HG03196 (cell line): ENCODE results near the gene TRMT5.

Experiments
- ATAC-seq: cut with Tn5 transposase; IDR thresholded peaks from one replicate; pipeline ENCODE4 v1.9.1; 2021; ENCODE audit not compliant: unreplicated experiment

The TRMT5 gene, protein sequence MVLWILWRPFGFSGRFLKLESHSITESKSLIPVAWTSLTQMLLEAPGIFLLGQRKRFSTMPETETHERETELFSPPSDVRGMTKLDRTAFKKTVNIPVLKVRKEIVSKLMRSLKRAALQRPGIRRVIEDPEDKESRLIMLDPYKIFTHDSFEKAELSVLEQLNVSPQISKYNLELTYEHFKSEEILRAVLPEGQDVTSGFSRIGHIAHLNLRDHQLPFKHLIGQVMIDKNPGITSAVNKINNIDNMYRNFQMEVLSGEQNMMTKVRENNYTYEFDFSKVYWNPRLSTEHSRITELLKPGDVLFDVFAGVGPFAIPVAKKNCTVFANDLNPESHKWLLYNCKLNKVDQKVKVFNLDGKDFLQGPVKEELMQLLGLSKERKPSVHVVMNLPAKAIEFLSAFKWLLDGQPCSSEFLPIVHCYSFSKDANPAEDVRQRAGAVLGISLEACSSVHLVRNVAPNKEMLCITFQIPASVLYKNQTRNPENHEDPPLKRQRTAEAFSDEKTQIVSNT

DNA sequence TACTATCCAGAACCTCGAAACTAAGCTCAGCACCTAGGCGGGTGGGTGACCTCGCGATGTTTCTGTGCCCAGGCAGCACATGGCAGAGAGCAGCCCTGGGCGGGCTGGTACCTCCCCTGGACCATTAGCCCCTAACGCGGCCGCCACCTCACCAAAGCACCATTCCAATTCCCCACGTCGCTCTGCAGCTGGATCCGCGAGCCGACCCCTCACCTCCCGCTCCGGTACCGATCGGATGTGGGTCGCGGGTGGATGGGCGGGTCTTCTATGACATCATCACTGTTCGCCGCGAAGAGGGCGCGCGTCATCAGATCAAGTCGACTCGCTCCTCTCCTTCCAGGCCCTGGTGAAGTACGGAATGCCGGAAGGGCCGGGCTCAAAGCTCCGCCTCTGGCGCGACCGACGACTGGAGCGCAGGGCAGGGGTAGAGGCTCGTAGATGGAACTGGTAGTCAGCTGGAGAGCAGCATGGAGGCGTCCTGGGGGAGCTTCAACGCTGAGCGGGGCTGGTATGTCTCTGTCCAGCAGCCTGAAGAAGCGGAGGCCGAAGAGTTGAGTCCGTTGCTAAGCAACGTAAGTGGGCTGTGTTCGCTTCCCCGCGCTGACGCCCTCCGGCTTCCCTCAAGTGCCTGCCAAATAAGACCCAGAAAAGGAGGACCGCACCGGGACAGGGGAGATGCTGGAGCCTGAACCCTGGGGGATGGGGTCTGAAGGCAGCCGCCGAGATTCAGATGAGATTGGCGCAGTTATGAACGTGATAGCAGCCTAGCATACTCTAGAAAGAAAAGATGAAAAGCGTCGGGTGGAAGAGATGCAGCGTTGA lies at the start of gene TRMT5, which contains the start of gene SLC38A6:
Gene TRMT5 (minus strand): TSS at position 269 of the 822 bp plus-strand sequence. CDS start 106 bp downstream, at position 163.
Gene SLC38A6 (plus strand): TSS at position 435 of the 822 bp plus-strand sequence. CDS start 33 bp downstream, at position 468.
- peak; percentile 82 for ATAC-seq

DNA sequence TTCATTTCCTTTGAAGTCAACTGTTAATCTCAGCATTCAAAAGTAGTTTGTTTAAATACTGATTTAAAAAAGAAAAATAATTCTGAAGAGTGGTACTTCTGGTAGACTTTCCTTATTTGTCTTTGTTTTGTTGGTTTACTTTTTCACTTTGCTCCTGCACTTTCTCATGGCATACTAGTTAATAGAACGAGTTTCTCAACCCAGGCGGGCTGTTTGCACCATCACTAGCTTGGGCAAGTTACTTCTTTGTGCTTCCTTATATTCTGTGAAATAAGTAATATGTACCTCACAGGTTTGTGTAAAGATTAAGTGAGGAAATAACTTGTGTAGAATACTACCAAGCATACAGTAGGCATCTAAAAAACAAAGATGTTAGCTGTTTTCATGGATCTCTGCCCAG lies 45.6 kb upstream of the TRMT5 start:
- ATAC-seq = no peak

DNA sequence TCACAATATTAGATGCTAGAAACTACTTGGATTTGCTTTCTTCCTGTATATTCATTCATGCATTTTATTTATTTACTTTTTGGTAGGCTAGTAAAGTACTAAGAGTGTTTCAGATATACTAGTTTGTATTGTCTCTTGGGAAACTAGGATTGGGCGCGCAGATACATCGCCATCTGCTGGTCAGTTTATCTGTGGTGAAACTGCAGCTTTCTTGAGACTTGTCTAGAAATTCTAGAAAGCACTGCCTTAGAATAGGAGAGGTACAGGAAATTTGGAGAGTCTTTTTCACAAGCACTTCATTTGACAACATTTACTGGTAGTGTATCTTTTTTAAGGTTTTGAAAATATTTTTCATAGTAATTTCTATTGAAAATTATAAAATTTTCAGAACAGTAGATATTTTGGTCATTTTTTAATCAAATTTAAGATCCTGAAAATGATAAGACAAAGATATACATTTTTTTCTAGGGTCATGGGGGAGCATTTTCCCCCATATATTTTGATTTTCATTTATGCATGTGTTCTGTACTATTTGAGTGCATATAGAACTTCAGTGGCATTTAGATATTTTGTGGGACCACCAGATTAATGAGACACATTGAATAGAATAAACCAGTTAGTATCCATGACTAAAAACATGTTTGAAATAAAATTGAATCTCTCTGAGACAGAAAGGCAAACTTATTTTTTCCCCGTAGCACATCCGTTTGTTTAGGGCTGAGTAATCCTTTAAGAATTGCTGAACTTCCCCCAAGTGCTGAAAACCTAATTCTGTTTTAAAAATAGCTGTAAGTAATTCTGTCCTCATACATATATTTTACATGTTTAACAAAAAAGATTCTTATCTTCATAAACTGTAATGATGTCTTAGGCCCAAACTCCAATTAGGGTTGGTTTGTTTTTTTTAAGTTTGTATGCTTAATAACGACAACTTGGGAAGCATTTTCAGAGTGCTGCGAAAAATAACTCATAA lies 44.7 kb upstream of the TRMT5 start:
- no peak for ATAC-seq

DNA sequence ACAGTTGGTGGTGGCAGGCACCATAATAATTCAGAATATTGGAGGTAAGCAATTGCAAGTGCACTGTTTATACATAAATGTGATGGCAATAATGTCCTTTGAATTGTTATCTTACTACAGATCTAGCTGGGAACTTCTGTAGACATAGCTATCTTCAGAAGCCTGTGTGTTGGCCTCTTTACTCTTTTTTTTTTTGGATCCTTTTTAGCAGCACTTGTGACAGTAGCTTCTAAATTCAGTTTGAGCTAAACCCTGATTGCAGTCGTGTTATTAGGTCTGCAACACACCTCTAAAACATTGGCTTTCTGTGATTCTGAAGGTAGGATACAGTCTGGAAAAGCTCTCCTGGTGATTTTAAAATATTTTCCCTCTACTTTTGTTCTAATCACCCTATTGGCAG lies 38.7 kb upstream of the TRMT5 start:
- no peak for ATAC-seq

DNA sequence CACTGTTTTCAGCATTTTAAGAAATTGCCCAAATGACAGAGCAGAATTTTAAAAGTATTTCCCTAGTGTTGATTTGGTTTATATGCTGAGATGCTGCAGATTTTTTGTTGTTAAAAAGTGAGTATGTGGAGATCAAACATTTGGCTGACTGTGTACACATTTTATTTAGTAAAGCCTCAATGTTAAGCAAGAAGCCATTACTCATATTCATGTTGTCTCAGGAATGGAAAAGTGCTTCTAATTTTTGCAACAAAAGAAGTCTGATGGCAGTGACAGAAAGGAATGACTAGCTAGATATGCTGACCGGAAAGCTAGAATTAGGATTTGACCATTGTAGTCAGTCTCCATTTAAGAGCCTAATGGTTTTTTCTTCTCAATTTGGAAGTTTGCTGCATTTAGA lies 22.7 kb upstream of the TRMT5 start:
- ATAC-seq = no peak

DNA sequence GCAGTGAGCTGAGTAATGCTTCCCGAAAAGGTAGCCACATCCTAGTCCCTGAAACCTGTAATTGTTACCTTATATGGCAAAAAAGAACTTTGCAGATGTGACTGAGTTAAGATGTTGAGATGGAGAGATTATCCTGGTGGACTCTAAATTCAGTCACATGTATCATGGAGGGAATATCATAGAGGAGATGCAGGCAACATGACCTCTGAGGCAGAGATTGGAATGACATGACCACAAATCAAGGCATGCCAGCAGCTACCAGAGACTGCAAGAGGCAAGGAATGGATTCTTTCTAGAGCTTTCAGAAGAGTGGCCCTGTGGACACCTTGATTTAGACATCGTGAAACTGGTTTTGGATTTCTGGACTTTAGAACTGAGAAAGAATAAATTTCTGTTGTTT lies 18.7 kb upstream of the TRMT5 start:
- ATAC-seq = no peak

DNA sequence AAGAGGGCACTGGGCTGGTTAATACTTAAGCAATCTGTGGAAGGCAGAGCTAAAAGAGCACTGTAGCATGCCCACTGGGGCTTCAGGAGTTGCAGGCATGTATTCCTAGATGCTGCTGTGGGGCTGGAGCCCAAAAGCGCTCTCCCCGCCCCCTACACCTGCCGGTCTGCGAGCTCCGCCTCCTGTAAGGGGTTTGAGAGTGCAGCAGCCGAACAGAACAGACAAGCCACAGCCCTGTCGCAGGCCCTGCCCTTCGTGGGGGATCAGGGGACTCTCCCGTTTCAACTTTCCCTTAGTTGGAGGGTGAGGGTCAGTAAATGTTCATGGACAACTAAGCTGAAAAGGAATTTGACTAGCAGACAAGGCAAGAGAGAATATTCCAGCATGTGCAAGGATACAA lies 17.7 kb upstream of the TRMT5 start:
- no peak for ATAC-seq

DNA sequence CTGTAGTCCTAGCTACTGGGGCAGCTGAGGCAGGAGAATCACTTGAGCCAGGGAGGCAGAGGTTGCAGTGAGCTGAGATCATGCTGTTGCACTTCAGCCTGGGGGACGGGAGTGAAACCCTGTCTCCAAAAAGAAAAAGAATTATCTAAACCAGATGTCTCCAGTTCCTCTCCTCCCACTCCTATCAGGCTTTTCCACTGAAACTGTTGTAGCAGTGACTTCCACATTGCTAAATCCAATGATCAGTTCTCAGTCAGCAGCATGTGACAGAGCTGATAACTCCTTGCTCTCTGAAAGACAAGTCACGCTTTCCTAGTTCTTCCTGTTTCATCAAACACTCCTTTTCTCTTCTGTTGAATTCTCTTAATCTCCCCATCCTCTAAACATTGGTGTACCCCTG lies 8.7 kb upstream of the TRMT5 start:
- no peak for ATAC-seq

DNA sequence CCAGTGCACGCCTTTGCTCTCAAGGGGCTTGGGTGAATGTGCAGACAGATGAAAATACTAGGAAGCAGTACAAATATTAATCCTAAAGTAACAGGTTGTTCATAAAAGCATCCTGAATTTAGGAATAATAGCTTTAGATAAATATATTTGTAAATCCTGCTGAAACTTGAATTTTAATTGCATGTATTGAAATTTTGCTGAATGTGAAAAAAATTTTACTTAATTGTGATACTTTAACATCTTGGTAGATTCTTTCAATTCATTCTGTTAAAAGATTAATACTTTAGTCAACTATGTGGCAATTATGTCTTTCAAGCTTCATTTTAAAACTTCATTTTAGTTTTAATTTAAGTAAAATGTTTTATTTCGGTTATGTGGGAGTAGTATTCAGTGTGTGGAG lies 5.6 kb upstream of the TRMT5 start:
- ATAC-seq = no peak

DNA sequence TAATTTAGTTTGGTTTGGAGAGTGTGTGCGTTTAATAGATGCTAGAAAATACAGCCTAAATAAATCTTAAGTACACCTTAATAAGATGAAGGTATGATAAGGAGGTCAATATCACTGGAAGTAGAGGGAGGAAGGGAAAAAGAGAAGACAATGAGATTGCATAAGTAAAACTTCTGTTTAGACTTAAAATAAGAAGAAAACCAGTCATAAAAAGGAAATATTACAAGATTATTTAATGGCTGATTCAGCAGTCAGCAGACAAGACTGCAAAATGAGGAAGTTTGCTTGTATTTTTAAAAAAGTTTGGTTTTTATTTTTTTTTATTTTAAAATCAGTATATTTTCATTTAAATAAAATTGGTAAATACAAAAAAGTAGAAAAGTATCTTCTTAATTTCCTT lies 3.3 kb upstream of the TRMT5 start:
- no peak for ATAC-seq

DNA sequence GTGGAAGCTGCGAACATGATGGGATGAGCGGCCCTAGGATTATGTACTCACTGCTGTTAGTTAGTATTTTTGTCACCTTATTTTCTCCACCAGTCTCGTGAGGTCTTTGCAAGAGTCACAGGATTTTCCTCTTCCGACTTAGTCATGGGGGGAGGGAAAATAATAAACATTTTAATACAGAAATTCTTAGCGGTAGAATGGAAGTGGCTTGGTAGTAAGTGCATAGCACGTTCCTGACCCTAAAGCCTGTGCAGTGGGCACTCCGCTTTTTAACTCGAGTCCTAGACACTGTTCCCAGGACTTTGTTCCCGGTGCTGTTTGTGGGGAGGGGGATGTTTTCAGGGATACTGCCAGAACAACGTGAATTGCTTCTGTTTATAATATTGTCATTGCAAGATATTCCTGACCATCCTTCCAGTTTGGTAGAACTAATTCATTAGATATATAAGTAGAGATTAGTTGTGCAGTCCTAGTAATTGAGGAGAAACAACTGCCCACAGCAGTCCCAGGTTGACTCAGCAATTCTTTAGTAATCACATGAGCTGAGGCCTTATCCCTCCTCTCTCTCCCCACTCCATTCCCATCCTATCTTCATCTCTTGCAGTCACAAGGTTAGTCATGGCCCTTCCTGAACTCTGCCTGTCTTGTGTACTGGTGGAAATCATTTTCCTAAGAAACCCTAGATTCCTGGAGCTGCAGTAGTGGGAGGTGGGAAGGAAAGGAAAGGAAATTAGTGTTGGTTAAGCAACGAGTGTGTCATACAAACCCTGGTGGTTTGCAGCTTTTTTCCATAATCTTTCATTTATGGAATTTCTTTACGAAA lies 965 bp upstream of the TRMT5 start:
- ATAC-seq = no peak

DNA sequence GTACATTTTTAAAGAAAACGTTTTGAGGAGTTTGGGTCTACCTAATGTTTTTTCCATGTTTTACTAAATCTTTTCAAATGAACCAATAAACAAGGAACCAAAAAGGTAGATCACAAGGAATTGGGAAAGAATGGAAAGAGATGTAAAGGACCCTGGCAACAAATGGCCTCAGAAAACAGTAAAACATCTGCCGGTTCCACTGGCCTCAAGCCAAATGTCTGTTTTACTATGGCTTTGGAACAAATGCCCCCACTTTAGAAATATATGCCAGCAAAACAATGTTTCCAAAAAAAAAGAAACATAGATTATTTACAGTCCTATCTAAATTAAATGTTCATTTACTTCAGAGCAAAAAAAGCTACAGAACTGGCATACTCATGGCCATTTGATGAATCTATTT lies 3.0 kb downstream of the TRMT5 start:
- ATAC-seq = no peak

DNA sequence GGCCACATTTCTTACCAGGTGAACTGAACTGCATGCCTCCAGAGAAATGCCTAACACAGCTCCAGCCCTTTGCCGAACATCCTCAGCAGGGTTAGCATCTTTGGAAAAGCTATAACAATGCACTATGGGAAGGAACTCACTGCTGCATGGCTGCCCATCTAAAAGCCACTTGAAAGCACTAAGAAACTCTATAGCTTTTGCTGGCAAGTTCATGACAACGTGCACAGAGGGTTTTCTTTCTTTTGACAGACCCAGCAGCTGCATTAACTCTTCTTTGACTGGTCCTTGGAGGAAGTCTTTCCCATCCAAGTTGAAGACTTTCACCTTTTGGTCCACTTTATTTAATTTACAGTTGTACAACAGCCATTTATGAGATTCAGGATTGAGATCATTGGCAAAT lies 5.3 kb downstream of the TRMT5 start:
- no peak for ATAC-seq

DNA sequence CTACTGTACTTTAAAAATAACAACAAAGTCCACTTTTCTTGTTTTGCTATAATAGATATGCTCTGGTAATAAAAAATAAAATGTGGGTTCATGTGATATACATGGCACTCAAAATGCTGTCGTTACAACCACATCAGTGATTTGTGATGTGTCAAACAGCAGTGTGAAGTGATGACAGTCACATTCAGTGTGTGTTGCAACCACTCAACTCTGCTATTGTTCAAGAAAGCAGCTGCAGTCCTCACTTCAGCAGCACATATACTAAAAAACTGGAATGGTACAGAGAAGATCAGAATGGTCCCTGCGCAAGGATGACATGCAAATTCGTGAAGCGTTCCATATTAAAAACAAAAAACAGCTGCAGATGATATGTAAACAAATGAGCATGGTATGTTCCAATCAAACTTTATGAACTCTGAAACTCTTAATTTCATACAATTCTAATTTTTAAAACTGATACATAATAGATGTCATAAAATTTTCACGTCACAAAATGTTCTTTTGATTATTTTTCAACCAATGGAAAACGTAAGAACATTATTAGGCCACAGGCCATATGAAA lies 6.7 kb downstream of the TRMT5 start:
- ATAC-seq = no peak

DNA sequence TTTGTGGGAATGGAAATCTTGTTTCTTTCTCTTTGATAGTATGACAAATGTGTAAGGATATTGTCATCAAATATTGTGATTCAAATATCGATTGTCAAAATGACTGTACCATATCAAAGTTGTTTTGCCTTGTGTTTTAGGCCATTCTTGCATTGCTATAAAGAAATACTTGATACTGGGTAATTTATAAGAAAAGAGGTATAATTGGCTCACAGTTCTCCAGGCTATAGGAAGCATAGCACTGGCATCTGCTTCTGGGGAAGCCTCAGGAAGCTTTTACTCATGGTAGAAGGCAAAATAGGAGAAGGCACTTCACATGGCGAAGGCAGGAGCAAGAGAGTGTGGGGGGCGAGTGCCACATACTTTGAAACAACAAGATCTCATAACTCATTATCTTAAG lies 7.8 kb downstream of the TRMT5 start:
- no peak for ATAC-seq

DNA sequence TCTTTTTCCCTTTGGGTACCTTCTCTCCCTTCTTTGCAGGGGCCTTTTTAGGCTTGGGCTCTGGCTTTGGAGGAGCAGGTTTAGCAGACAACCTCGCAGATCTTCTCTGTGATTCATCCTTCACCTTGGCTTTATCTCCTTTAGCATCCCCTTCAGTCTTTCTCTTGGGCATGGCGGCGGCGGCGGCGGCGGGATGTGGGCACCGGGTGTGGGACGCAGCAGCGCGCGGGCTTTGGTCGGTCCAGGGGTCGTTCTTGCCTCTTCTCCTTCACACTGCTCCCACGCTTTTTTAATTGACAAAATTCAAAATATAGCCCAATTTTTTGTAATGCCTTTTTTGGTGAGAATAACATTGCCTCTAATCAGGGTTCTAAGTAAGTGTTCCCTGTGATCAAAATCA lies 8.6 kb downstream of the TRMT5 start:
- ATAC-seq = no peak

DNA sequence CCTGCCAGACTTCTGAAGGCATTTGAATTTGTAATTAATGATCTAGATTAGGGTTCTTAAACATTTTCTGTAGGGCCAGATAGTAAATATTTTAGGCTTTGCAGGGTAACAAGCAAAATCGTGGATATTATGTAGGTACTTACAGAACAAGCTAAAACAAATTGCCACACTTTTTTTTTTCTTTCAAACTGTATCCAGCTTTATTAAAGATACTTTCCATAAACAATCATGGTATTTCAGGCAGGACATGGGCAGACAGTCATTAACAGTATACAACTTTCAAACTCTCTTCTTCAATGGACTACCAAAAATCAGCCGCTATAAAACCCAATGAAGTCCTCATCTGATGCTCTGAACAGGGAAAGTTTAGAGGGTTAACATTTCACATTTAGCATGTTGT lies 9.6 kb downstream of the TRMT5 start:
- no peak for ATAC-seq

DNA sequence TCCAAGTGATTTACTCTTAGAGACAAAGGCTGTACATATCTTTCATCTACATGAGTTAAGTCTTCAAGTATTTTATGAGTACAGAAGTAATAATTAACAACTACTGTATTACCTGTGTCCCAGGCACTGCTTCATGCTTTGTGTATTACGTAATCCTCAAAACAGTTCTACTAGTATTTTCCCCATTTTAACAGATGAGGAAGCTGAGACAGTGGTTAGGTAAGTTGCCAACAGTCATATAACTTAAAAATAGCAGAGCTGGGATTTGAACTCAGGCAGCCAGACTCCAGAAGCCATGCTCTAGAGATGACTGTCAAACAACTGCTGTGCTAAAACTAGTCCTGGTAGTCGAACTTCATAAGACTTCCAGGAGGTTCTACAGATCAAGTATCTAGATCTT lies 10.7 kb downstream of the TRMT5 start:
- no peak for ATAC-seq

DNA sequence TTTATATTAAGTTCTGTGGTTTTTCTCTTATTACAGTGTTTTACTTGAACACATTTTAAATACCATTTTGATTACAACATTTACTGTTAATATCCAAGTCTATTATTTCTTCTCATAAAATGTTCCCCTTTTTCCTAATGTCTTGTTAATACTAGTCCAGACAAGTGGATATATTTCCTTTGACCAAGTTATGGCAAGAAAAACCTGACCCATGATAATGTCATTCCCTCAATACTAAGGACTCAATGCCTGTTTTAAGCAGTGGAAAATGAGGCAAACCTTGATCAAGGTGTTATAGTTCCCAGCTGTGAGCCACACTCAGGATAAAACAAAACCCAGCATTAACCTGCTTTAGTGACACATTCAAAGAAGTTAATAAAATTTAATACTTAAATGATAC lies 12.2 kb downstream of the TRMT5 start:
- ATAC-seq = no peak

DNA sequence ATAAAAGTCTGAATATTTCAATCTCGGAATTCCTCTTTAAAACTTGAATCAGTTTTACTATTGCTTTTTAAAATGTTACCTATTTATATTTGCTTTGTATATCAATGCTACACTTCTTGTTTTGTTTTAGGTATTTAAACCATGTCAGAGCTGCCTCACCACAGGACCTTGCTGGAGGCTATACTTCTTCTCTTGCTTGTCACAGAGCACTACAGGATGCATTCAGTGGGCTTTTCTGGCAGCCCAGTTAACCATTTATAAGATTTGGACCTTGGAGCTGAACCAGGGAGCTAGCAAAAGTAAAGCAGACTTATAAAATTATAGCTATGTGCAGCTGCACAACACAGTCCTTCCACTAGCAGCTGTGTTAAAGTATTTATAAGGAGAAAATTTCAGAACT lies 12.8 kb downstream of the TRMT5 start:
- no peak for ATAC-seq
